GM12892 (cell line): Measurements from ENCODE around the gene ZNF385D. TPM values are rescaled to one million over a fixed set of nuclear protein-coding genes. Genes with fewer than 3 reads are reported as not detected.

Experiments
- DNase-seq: peaks from one replicate; pipeline ENCODE4 v3.0.0; 2011; ENCODE audit not compliant: insufficient read length
- FAIRE-seq: peaks from 2 replicates; lab custom pipeline; 2011; peaks lifted over from hg19 to GRCh38; lab: Jason Lieb, UNC
- POLR2A ChIP-seq: IDR thresholded peaks from 2 replicates; pipeline ENCODE4 v1.6.1; 2011; ENCODE audit warnings: low read depth, low read length, control low read depth
- POLR2AphosphoS5 ChIP-seq: IDR thresholded peaks from 2 replicates; pipeline ENCODE4 v1.6.1; 2011; ENCODE audit warnings: low read depth, low read length, control low read depth
- TAF1 ChIP-seq: IDR thresholded peaks from 2 replicates; pipeline ENCODE4 v1.6.1; 2011; ENCODE audit warnings: low read depth, mild to moderate bottlenecking, control low read depth, low read length, borderline replicate concordance
- polyA plus RNA-seq: library from polyadenylated mRNA; unstranded; fragments of >200 nt; gene quantifications from one replicate; pipeline ENCODE4 v1.2.1, GENCODE V29; 2012; ENCODE audit warnings: missing spikeins, inconsistent platforms; ENCODE audit not compliant: missing spikeins

The ZNF385D gene
- not detected for polyA plus RNA-seq

GRCh38 chr3:21750831-21751391 lies at the start of gene ZNF385D:
Gene ZNF385D, minus strand, starts transcription at chr3:21751210. Its CDS starts 294 bp downstream, at chr3:21750916.
- no peak for TF ChIP-seq TAF1
- TF ChIP-seq POLR2A: no peak
- TF ChIP-seq POLR2AphosphoS5: no peak
- no peak for DNase-seq
- FAIRE-seq: no peak

- no peak for DNase-seq
- no peak for FAIRE-seq
- TF ChIP-seq TAF1 (no peak), POLR2A (no peak), POLR2AphosphoS5 (no peak)
Observed at GRCh38 chr3:21798356-21799088, 47.5 kb upstream of the ZNF385D start.

- TF ChIP-seq TAF1 (no peak), POLR2A (no peak), POLR2AphosphoS5 (no peak)
- no peak for FAIRE-seq
- DNase-seq: no peak
Observed at GRCh38 chr3:21795921-21796320, 44.9 kb upstream of the ZNF385D start.

- DNase-seq (no peak), FAIRE-seq (no peak)
- no peak for TF ChIP-seq POLR2A
- TF ChIP-seq TAF1: no peak
- TF ChIP-seq POLR2AphosphoS5: no peak
Observed at GRCh38 chr3:21795152-21795837, 44.3 kb upstream of the ZNF385D start.

GRCh38 chr3:21794291-21794690 lies 43.3 kb upstream of the ZNF385D start:
- DNase-seq (no peak), FAIRE-seq (no peak)
- TF ChIP-seq POLR2AphosphoS5 (no peak), POLR2A (no peak), TAF1 (no peak)

- FAIRE-seq (no peak), DNase-seq (no peak)
- TF ChIP-seq POLR2AphosphoS5 (no peak), POLR2A (no peak), TAF1 (no peak)
Observed at GRCh38 chr3:21792176-21792575, 41.2 kb upstream of the ZNF385D start.

- TF ChIP-seq POLR2A (no peak), POLR2AphosphoS5 (no peak), TAF1 (no peak)
- FAIRE-seq (no peak), DNase-seq (no peak)
Observed at GRCh38 chr3:21791356-21791755, 40.3 kb upstream of the ZNF385D start.

- TF ChIP-seq POLR2A: no peak
- no peak for TF ChIP-seq POLR2AphosphoS5
- no peak for TF ChIP-seq TAF1
- no peak for FAIRE-seq
- DNase-seq: no peak
Observed at GRCh38 chr3:21790466-21790865, 39.5 kb upstream of the ZNF385D start.

GRCh38 chr3:21789730-21790129 lies 38.7 kb upstream of the ZNF385D start:
- DNase-seq: no peak
- FAIRE-seq: no peak
- TF ChIP-seq POLR2AphosphoS5: no peak
- no peak for TF ChIP-seq POLR2A
- TF ChIP-seq TAF1: no peak

GRCh38 chr3:21786438-21786797 lies 35.4 kb upstream of the ZNF385D start:
- no peak for DNase-seq
- no peak for TF ChIP-seq POLR2A
- TF ChIP-seq POLR2AphosphoS5: no peak
- no peak for TF ChIP-seq TAF1

GRCh38 chr3:21785765-21786437 lies 34.9 kb upstream of the ZNF385D start:
- DNase-seq (no peak), FAIRE-seq (no peak)
- TF ChIP-seq POLR2A: no peak
- no peak for TF ChIP-seq TAF1
- TF ChIP-seq POLR2AphosphoS5: no peak

More at GRCh38 chr3:21786438-21786797, 35.4 kb upstream of the ZNF385D start:
- no peak for FAIRE-seq
